ENCODE results near the gene MED1. TPM values are rescaled to one million over a fixed set of nuclear protein-coding genes. Genes with fewer than 3 reads are reported as not detected.

The MED1 gene
- total and polyA plus RNA-seq, 9 of the 15 experiments (the other 6 are each of a cell fraction or from before 2014, with no cell fraction given): 14.0 to 59.8 (median 46.7) TPM

- ChIA-PET POLR2A (interaction anchor here (0.6 to 4.6 kb wide), 16 partner anchors 8 to 478 kb away, joined by 3 to 14 read pairs (median 3); partner anchors contain the start of genes CDK12, MED1 and RPL19), CTCF (ENCODE audit: low intra/inter-chr PET ratio) (no interaction called here)
- Histone ChIP-seq H3K27ac (ENCODE audit: extremely low read depth, low read depth, low read length) (peak overlapping the region; percentile 86), H4K20me1 (replicated peaks; ENCODE audit: control insufficient read depth, insufficient read depth, low read length) (peaks cover 11% of the 10 kb centered on the region; the same call in 1 of the 2 replicates), H3K9me1 (ENCODE audit: control insufficient read depth, insufficient read depth, low read length) (no peaks in the 10 kb centered on the region), H3K27me3 (ENCODE audit: control insufficient read depth in 2 of 2, insufficient read depth in 2 of 2, low read length in 2 of 2) (no peaks in the 10 kb centered on the region), H3K9ac (ENCODE audit: insufficient read depth in 1 of 2, low read depth in 2 of 2, low read length in 2 of 2) (peak overlapping the region; percentile 83 to 97), H3K36me3 (ENCODE audit: control insufficient read depth, insufficient read depth, low read length) (peaks cover 11% of the 10 kb centered on the region; the same call in 1 of the 3 replicates), H3K79me2 (ENCODE audit: control insufficient read depth, insufficient read depth, low read length) (peaks cover 41% of the 10 kb centered on the region), H3K4me2 (ENCODE audit: insufficient read depth, low read length) (peak overlapping the region; percentile 99), H2AFZ (ENCODE audit: low read depth, low read length) (peak overlapping the region; percentile 46), H3K4me1 (replicated peaks in 1 of 2; ENCODE audit: control insufficient read depth in 2 of 2, insufficient read depth in 2 of 2, low read length in 2 of 2) (peaks cover 9 to 16% of the 10 kb centered on the region in 2 experiments; a peak in 3 of 5 replicates), H3K9me3 (replicated peaks; ENCODE audit: control insufficient read depth, insufficient read depth, low read depth, low read length) (no peaks in the 10 kb centered on the region), H3K4me3 (peak overlapping the region; percentile 96)
- in situ Hi-C loops (cut with MboI): no loop called here
- intact Hi-C loops (cut with micrococcal nuclease): loop anchor here (5.0 kb wide), 2 partner anchors 43 to 128 kb away; no protein-coding TSS in a partner anchor
- FAIRE-seq: peak; percentile 57
- BruUV-seq (replicated peaks): no TSS peak
- peak in 1 of 4 experiments; percentile 27 for DNase-seq (ENCODE audit: extremely low read depth in 1 of 4, low spot score in 3 of 4)
- under 1% methylated on average over 40 of the region's 46 CpGs for WGBS (ENCODE audit: insufficient coverage, low coverage, missing lambda C conversion rate)
- peak; percentile 38 for ATAC-seq
- TF ChIP-seq ZNF274 (IDR thresholded peaks at IDR 0.05; ENCODE audit: borderline replicate concordance, low read depth, low read length) (no peak), NCOA4 (IDR thresholded peaks at IDR 0.05; ENCODE audit: partially characterized antibody) (no peak), TBL1XR1 (IDR thresholded peaks at IDR 0.05; ENCODE audit: low read length in 2 of 2) (no peak), CHAMP1 (IDR thresholded peaks at IDR 0.05) (no peak), RB1 (IDR thresholded peaks at IDR 0.05; ENCODE audit: low read depth) (0 out of 2 replicates have a peak, but pooled peaks have one; percentile 16), PML (IDR thresholded peaks at IDR 0.05; ENCODE audit: low read length) (0 out of 2 replicates have a peak, but pooled peaks have one; percentile 8), SRSF3 (IDR thresholded peaks at IDR 0.05; ENCODE audit: insufficient read depth, low read length) (0 out of 2 replicates have a peak, but pooled peaks have one; percentile 42), CHD1 (IDR thresholded peaks at IDR 0.05; ENCODE audit: low read length) (peak; percentile 84), HDAC2 (IDR thresholded peaks at IDR 0.05) (0 out of 2 replicates have a peak, but pooled peaks have one; percentile 14), CCNT2 (IDR thresholded peaks at IDR 0.05; ENCODE audit: borderline replicate concordance, extremely low read depth, insufficient read length, low read depth, low read length) (no peak), SIX5 (IDR thresholded peaks at IDR 0.05; ENCODE audit: borderline replicate concordance in 1 of 2, insufficient read depth in 1 of 2, low read depth in 1 of 2, low read length in 2 of 2) (no peak), ZKSCAN1 (IDR thresholded peaks at IDR 0.05; ENCODE audit: low read depth, low read length) (0 out of 2 replicates have a peak, but pooled peaks have one; percentile 34), ZNF354B (CRISPR knock-in tag; IDR thresholded peaks at IDR 0.05) (no peak), RBBP5 (IDR thresholded peaks at IDR 0.05; ENCODE audit: borderline replicate concordance, insufficient read depth, low read length, poor library complexity, severe bottlenecking) (no peak), ZBTB7A (IDR thresholded peaks at IDR 0.05; ENCODE audit: borderline replicate concordance, control insufficient read depth, low read depth, low read length) (0 out of 2 replicates have a peak, but pooled peaks have one; percentile 63), ZNF766 (CRISPR knock-in tag; conservative IDR thresholded peaks at IDR 0.05) (no peak), SMAD1 (IDR thresholded peaks at IDR 0.05; ENCODE audit: low read depth, low read length, partially characterized antibody) (peak; percentile 44)
Observed at GRCh38 chr17:39400547-39401411, 50.3 kb downstream of the MED1 start.

Data from K562 (cell line).